BJ (cell line): ENCODE results near the gene PGC. TPM values are rescaled to one million over a fixed set of nuclear protein-coding genes. Genes with fewer than 3 reads are reported as not detected.

Source experiments
- CTCF ChIA-PET: fragments of 350-600 bp; formaldehyde crosslinking; extraction: SDS; loops from one replicate; lab custom pipeline; 2021; ENCODE audit warnings: antibody characterized with exemption, inconsistent platforms; lab: Yijun Ruan, JAX
- POLR2A ChIA-PET: fragments of 300-600 bp; sonication (Branson Sonifier 250); formaldehyde crosslinking; extraction: SDS; loops from one replicate; lab custom pipeline; 2021; ENCODE audit warnings: antibody characterized with exemption; lab: Charles Lee
- DNase-seq: peaks from one replicate; pipeline ENCODE4 v3.0.0-alpha.2; 2011; ENCODE audit warnings: low read depth
- H3K27me3 ChIP-seq: 2 replicates; pipeline ENCODE4 v1.6.0; 2011; ENCODE audit warnings: low read length; ENCODE audit not compliant: control insufficient read depth, insufficient read depth
- H3K36me3 ChIP-seq: 2 replicates; pipeline ENCODE4 v1.5.1; 2011; ENCODE audit warnings: low read length; ENCODE audit not compliant: control insufficient read depth, insufficient read depth
- H3K4me3 ChIP-seq: 2 replicates; pipeline ENCODE4 v1.5.1; 2011; ENCODE audit warnings: low read depth, mild to moderate bottlenecking, control low read depth, low read length
- polyA plus RNA-seq: library from polyadenylated mRNA; depleted of rRNA; stranded (reverse); fragments of >200 nt; gene quantifications from 2 replicates; pipeline ENCODE4 v1.2.3, GENCODE V29; 2011
- TF ChIP-seq, protein P1 (sequence below): IDR thresholded peaks from 2 replicates; pipeline ENCODE4 v1.5.1; 2011; ENCODE audit warnings: low read depth, mild to moderate bottlenecking, control low read depth, inconsistent platforms, low read length, moderate library complexity; ENCODE audit not compliant: insufficient read depth

Gene PGC
- polyA plus RNA-seq, 1 experiment = not detected

DNA sequence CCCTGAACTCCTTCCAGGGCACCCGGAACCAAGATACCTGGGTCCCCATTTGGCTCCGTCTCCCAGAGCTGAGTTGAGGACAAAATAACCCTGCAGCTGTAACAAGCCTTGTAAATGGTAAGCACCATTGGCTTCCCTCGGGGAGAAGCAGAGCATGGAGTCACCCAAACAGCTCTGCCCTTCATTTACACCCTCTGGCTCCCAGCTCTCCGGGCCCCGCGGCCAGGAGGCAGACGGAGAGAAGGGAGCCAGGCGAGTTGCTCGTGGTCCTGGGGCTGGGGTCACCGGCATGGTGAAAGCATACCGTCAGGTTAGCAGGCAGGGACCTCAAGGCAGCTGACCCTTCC is 13.9 kb downstream of the PGC start:
- H3K4me3 ChIP-seq = peak overlapping the region; percentile 85
- ChIA-PET CTCF (interaction anchor here (1.0 to 3.3 kb wide), 14 partner anchors 13 to 365 kb away, joined by 3 to 28 read pairs (median 8); partner anchors contain the start of gene TOMM6), POLR2A (interaction anchor here (0.9 kb wide), 1 partner anchor 9 kb away, joined by 3 read pairs; no protein-coding TSS in a partner anchor)
- H3K27me3 ChIP-seq = no peaks in the 10 kb centered on the region; the same call in 1 of the 2 replicates
- H3K36me3 ChIP-seq = no peaks in the 10 kb centered on the region
- TF ChIP-seq, protein P1, sequence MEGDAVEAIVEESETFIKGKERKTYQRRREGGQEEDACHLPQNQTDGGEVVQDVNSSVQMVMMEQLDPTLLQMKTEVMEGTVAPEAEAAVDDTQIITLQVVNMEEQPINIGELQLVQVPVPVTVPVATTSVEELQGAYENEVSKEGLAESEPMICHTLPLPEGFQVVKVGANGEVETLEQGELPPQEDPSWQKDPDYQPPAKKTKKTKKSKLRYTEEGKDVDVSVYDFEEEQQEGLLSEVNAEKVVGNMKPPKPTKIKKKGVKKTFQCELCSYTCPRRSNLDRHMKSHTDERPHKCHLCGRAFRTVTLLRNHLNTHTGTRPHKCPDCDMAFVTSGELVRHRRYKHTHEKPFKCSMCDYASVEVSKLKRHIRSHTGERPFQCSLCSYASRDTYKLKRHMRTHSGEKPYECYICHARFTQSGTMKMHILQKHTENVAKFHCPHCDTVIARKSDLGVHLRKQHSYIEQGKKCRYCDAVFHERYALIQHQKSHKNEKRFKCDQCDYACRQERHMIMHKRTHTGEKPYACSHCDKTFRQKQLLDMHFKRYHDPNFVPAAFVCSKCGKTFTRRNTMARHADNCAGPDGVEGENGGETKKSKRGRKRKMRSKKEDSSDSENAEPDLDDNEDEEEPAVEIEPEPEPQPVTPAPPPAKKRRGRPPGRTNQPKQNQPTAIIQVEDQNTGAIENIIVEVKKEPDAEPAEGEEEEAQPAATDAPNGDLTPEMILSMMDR = no peak
- no peak for DNase-seq

DNA sequence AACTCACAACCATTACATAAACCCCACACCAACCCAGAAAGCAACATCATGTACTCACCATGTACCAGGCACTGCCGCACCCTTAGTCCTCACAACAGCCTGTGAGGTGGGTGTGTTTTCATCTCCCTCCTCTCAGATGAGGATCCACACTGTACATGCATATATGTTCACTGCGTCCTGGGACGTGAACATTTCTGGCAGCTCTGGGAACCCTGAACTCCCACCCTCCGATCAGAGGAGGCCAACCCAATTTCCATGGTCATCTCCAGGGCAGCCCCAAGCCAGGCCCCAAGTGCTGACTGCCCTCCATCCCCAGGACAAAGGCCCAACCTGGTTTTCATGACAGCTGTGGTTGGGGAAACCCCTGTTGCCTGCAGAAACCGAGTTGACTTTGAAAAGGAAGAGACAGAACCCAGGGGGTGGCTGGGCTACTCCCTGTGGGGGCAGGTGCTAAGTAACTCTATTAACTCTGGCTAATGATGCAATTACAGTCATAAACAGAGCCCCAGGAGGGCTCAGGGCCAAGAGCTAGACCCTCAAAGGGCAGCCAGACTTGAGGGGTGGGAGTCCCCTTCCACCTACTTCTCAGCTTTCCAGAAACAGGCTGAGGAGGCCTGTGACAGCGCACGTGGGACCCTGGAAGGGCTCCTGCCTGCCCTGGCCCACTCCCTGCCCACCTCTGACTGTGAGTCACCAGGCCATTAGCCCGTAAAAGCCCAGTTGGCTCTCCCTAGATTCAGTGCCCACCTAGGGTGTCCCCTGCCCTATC is 14.4 kb downstream of the PGC start:
- Histone ChIP-seq H3K27me3 (no peaks in the 10 kb centered on the region; the same call in 1 of the 2 replicates), H3K36me3 (no peaks in the 10 kb centered on the region), H3K4me3 (peak overlapping the region; percentile 85)
- TF ChIP-seq, protein P1 = no peak
- CTCF ChIA-PET = interaction anchor here (1.0 to 3.3 kb wide), 10 partner anchors 14 to 365 kb away, joined by 3 to 28 read pairs (median 8); partner anchors contain the start of gene TOMM6
- POLR2A ChIA-PET = interaction anchor here (0.9 kb wide), 1 partner anchor 9 kb away, joined by 3 read pairs; no protein-coding TSS in a partner anchor
- DNase-seq = no peak

DNA sequence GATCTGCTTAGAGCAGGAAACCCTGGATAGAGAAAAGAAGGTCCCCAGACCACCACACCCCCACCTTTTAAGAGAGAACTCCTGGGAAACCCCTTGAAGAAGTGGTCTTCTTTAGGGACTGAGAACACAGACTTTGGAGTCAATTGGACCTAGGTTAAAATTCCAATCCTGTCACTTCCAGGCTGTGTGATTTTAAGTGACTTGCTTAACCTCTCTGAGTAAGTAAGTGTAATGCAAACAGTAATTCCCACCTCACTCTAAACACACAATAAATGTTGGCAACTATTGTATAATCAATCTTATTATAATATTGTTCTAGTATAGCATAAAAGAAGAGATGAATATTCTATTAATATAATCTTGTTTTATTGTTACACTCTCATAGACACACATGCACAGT is 15.0 kb downstream of the PGC start:
- ChIA-PET POLR2A (no interaction called here), CTCF (interaction anchor here (1.1 kb wide), 1 partner anchor 314 kb away, joined by 3 read pairs; no protein-coding TSS in a partner anchor)
- no peak for DNase-seq
- Histone ChIP-seq H3K27me3 (no peaks in the 10 kb centered on the region; the same call in 1 of the 2 replicates), H3K4me3 (no peak overlapping the region; the same call in 1 of the 2 replicates), H3K36me3 (no peaks in the 10 kb centered on the region)
- TF ChIP-seq, protein P1 = no peak

DNA sequence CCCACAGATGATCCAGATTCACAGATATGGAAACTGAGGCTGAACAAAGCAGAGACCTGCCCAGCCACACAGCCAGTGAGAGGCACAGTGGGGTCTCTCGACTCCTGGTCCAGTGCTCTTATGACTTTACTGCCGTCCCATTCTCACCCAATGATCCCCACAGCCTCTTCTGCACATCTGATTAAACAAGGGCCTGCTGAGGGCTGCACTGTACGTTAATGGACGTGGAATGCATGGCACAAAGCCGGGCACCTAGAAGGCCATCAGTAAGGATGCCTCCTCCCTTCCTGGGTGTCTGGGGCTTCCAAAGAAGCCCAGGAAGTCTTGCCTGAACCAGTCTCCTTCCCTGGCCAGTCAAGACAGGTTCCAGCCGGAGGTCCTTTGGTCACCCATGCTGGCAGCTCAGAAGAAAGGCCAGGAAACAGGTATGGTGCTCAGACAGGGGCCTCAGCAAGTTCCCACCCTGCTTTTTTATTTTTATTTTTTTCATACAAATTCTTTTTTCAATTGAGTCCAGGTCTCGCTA is 15.6 kb downstream of the PGC start:
- CTCF ChIA-PET = interaction anchor here (0.8 kb wide), 1 partner anchor 48 kb away, joined by 3 read pairs; no protein-coding TSS in a partner anchor

More for the DNA sequence above, 15.6 kb downstream of the PGC start:
- TF ChIP-seq, protein P1 = no peak
- Histone ChIP-seq H3K4me3 (no peak overlapping the region), H3K36me3 (no peaks in the 10 kb centered on the region), H3K27me3 (no peaks in the 10 kb centered on the region; the same call in 1 of the 2 replicates)
- POLR2A ChIA-PET = no interaction called here
- DNase-seq = no peak
